A673 (cell line): Measurements from ENCODE around the gene GABARAPL2.

Experiments used
- CTCF ChIP-seq: fragments of 300-800, 200-600 bp; sonication (generic); conservative IDR thresholded peaks from 2 replicates; pipeline ENCODE4 v1.5.1; 2017; ENCODE audit warnings: low read depth, mild to moderate bottlenecking, antibody characterized with exemption, low read length, moderate library complexity, mixed read lengths
- EZH2 ChIP-seq: fragments of 200-600 bp; sonication (generic); IDR thresholded peaks from 2 replicates; pipeline ENCODE4 v1.6.1; 2017; ENCODE audit warnings: borderline replicate concordance, low read depth, mild to moderate bottlenecking, mixed read lengths, antibody characterized with exemption, low read length; ENCODE audit not compliant: poor library complexity, severe bottlenecking

DNA sequence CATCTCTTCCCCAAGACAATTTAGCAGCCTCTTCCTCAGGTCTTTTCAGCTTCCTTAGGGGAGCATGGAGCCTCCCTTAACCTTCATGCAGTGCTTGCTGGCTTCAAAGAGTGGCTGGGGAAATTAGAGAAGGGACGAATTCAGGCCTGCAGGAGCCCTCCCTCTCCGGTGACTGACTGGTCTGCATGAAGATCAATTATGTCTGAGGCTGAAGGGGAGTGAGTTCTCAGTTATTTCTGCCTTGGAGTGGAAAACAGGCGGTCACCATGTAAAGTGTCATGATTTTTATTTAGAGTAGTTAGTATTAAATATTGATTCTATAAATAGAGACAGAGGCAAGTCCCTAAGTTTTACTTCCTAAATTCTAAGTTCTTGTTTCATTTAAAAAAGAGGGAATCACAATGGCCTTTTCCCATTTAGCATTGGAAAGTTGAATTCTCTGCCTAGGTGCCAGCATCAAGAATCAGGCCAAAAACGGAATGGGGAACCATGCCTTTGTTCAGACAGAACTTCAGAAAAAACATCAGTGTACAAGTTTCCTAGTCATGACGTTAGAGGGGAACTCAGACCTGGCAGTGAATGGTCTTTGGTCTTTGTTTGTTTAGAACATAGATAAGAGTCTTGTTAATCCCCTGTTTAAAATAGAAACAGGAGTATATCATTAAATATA lies 4.4 kb downstream of the GABARAPL2 start:
- TF ChIP-seq CTCF: no peak
- TF ChIP-seq EZH2: no peak
